Measurements from ENCODE around the gene BLTP3B. TPM values are rescaled to one million over a fixed set of nuclear protein-coding genes. Genes with fewer than 3 reads are reported as not detected.
"Not testable (repeated sequence)": the region's sequence is repeated elsewhere in the genome, so short reads cannot be mapped to it uniquely, and the experiment has no call there.

BLTP3B gene, protein sequence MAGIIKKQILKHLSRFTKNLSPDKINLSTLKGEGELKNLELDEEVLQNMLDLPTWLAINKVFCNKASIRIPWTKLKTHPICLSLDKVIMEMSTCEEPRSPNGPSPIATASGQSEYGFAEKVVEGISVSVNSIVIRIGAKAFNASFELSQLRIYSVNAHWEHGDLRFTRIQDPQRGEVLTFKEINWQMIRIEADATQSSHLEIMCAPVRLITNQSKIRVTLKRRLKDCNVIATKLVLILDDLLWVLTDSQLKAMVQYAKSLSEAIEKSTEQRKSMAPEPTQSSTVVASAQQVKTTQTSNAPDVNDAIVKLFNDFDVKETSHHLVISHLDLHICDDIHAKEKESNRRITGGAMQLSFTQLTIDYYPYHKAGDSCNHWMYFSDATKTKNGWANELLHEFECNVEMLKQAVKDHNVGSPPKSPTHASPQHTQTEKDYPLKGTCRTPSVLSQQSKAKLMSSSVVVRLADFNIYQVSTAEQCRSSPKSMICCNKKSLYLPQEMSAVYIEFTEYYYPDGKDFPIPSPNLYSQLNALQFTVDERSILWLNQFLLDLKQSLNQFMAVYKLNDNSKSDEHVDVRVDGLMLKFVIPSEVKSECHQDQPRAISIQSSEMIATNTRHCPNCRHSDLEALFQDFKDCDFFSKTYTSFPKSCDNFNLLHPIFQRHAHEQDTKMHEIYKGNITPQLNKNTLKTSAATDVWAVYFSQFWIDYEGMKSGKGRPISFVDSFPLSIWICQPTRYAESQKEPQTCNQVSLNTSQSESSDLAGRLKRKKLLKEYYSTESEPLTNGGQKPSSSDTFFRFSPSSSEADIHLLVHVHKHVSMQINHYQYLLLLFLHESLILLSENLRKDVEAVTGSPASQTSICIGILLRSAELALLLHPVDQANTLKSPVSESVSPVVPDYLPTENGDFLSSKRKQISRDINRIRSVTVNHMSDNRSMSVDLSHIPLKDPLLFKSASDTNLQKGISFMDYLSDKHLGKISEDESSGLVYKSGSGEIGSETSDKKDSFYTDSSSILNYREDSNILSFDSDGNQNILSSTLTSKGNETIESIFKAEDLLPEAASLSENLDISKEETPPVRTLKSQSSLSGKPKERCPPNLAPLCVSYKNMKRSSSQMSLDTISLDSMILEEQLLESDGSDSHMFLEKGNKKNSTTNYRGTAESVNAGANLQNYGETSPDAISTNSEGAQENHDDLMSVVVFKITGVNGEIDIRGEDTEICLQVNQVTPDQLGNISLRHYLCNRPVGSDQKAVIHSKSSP (N-terminal part only)
- 12.0 TPM for total RNA-seq
- long read RNA-seq, full-length matches to known transcripts, result 3 of 6 reads
- long read RNA-seq, partial matches to known transcripts, result 2 of 6 reads
- long read RNA-seq, other reads (novel, unspliced or antisense), result 1 of 6 reads

DNA sequence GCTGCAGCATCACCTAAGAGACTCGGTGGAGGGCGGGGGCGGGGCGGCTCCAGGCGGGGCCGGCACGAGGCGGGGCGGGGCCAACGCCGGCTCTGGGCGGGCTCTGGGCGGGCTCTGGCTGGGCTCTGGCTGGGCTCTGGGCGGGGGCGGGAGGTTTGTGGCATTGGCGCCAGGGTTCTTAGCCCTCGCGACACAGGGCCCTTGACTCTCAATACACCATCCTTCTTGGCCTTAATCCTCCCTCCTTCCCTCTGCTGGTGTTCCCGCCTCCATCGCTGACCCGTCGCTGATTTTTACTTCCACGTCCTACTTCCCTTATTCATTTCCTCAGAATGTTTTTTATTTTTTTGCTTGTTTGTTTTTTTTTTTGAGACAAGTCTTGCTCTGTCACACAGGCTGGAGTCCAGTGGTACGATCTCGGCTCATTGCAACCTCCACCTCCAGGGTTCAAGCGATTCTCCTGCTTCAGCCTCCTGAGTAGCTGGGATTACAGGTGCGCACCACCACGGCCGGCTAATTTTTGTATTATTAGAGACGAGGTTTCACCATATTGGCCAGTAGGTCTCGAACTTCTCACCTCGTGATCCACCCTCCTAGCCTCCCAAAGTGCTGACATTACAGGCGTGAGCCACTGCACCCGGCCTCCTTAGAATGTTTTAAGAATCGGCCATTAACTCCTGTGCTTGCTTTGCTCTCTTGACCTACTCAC lies at the start of gene BLTP3B:
TSS of gene BLTP3B (minus strand) at position 24 of the 709 bp plus-strand sequence. CDS start 239 bp downstream, outside the sequence.
- ATAC-seq, result peak; percentile 99

DNA sequence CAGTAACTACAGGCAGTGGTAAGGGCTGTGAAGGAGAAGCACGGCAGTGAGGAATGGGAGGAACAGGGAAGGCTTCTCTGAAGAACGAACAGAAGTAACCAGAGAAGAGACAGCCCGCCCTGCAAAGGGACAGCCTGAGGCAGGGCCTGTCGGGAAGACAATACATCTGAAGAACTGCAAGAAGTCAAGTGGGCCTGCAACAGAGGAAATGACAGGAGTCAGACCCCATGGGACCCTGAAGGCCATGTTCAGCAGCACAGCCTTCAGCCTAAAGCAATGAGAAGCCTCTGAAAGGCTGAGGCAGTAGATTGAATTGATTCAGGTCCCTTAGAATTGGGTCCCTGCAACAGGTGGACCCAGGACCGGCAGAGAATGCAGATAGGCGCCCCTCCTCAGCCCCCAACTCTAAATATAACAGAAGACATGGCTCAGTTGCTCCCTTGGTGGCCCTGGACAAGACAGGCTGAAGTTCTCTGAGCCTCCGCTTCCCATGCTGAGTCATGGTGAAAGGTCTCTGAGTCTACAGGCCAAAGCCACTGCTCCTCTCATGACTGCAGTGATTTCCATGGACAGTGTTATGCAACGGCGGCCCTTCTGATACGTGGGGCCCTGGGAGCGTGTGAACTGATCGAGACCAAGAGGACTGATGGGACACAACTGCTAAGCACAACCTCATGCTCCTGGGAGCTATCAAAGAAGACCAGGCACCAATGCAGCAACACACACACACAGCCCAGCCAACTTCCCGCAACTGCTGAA lies 47.1 kb upstream of the BLTP3B start:
- ATAC-seq, result peak; percentile 51
- intact Hi-C loops (cut with micrococcal nuclease), result no loop called here
- no peak for DNase-seq

More for the DNA sequence above, at the start of gene BLTP3B:
- intact Hi-C loops (cut with micrococcal nuclease), result loop anchor here (10.0 kb wide), 1 partner anchor 82 kb away; no protein-coding TSS in a partner anchor
- peak; percentile 96 for DNase-seq

DNA sequence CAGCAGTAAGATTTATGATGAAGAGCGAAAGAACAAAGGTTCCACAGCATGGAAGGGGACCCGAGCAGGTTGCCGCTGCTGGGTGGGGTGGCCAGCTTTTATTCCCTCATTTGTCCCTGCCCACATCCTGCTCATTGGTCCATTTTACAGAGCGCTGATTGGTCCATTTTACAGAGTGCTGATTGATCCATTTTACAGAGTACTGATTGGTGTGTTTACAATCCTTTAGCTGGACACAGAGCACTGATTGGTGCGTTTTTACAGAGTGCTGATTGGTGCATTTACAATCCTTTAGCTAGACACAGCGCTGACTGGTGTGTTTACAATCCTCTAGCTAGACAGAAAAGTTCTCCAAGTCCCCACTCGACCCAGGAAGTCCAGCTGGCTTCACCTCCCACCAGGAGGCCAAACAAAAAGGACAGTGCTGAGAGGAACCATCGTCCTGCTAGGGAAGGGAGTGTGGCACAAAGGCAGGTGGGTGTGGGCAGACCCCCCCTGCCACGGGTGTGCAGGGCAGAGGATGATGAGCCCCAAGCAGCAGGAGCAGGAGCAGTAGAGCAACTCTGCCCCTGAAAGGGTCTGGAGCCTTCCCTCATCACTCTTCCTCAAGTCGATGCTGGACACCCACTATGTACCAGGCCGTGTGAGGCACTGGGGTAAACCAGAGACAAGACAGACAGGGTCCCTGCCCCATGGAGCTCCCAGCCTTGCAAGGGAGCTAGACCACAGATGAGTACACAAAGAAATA lies 46.4 kb upstream of the BLTP3B start:
- DNase-seq; intact Hi-C loops (cut with micrococcal nuclease): not testable (repeated sequence)

DNA sequence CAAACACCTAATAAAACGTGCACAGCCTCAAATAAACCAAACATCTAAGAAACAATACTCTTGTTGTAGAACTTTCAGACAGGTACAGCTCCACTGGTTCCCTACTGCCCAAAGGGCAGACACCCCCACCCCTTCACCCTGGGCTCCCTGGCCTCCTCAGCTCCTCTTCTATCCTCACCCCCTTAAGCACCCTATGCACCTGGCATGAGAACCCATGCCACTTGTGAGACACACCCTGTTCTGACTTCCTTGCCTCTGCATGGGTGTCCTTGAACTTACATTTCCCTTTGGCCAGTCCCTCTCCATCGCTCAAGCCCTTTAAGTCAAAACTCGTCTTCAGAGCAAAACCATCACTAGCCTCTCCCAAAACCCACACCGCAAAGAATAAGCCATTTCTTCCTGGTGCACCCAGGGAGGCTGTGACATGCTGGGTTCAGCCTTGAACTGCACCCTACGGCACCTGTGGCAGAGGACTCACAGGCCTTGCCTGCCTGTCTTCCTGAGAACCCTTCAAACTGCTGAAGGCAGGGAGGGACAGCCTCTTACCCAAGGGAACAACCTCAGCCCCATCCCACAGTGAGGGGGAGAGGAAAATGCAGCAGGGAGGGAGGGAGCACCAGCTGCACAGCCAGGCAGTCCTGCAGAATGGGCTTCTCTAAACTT lies 45.3 kb upstream of the BLTP3B start:
- intact Hi-C loops (cut with micrococcal nuclease), result no loop called here

More for the DNA sequence above, 46.4 kb upstream of the BLTP3B start:
- not testable (repeated sequence) for ATAC-seq

DNA sequence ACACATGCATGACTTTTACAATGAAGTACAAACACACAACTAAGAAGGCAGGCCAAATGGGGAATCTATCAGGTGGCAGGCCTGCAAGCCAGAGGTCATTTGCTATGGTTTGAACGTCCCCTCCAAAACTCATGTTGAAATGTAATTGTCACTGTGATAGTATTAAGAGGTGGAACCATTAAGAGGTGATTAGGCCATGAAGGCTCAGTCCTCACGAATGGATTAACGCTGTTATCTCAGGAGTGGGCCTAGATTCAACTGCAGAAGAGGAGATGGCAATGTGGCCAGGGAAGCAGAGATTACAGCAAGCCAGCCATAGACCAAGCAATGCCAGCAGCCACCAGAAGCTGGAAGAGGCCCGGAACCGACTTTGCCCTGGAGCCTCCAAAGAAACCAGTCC lies 44.4 kb upstream of the BLTP3B start:
- intact Hi-C loops (cut with micrococcal nuclease), result no loop called here
- DNase-seq (no peak), ATAC-seq (peak; percentile 65)

More for the DNA sequence above, 45.3 kb upstream of the BLTP3B start:
- DNase-seq, result no peak
- no peak for ATAC-seq

DNA sequence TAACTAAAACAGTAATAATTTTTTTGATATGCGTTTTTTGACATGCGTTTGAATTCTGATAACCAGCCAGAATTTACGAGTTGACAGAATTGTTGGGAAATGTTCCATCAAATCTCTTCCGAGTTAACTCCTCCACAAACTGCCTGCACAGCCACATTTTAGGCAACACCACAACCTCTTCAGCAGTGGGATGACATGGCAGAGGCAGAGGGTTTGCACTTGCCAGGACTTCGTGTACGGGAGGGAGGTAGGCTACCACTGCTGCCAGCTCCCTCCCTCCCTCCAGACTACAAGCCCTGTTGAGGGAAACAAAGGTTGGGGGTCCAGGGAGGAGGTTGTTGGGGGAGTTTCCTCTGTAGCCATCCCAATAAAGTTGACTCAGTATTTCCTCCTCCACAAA lies 43.4 kb upstream of the BLTP3B start:
- DNase-seq (no peak), ATAC-seq (peak; percentile 42)
- intact Hi-C loops (cut with micrococcal nuclease), result no loop called here

DNA sequence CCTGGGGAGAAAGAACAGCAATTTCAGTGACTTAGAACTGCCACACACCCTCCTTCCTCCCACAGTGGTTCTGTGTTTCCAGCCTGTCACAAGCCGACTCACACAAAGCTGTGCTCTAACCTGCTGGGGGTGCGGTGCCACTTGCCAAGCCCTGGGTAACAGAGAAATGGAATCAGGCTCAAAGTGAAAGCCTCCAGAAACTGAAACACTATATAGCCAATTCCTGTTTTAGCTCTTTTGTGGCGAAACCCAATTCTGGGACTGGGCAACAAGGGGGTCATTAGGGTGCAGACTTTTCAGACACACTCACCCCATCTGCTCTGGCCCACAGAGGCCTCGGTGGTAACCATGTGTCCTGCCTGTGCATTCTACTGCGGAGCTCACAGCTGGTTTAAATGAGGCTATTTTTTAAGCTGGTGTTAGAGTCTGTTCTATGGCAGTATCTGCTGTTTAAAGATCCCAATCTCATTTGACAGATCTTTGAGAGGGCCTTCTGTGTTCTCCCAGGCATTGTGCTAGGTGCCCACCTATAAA lies 42.8 kb upstream of the BLTP3B start:
- ATAC-seq, result peak; percentile 24
- intact Hi-C loops (cut with micrococcal nuclease), result no loop called here
- no peak for DNase-seq

DNA sequence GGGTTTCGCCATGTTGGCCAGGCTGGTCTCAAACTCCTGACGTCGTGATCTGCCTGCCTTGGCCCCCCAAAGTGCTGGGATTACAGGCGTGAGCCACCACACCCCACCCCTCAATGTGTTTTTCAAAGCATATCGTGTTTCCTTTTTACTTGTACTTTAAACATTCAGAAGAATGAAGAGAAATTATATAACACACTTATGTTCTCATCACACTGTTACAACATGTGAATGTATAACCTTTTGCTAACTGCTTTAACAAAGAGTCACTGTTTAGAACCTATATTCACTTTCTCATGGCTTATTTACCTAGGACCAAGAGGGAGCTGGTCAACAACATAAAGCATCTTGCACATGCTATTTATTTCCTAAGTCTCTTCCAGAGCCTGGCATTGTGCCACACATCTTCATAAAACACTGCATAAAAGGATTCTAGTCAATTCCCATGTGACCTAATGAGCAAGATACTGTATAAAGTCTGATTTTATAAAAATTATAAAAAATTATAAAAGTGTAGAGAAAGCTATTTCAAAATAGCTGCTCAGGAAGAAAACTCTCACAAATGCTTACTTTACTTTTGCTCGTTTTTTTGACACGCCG lies 42.0 kb upstream of the BLTP3B start:
- intact Hi-C loops (cut with micrococcal nuclease), result no loop called here

DNA sequence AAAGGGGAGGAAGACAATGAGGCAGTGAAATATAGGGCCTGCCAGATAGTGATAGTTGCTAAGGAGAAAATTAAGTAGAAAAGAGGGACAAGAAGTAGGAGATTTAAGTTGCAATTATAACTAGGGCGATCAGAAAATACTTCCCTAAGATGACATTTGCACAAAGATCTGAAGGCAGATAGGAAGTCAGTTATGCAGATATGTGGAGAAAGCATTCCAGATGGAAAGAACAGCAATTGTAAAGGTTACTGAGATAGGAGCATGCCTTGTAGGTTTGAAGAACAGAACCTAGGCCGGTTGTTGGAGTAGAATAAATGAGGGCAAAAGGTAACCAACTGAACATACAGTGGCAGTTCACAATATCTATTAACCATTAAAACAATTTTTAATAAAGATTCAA lies 36.6 kb upstream of the BLTP3B start:
- DNase-seq, result no peak
- intact Hi-C loops (cut with micrococcal nuclease), result no loop called here
- no peak for ATAC-seq

More for the DNA sequence above, 42.0 kb upstream of the BLTP3B start:
- no peak for DNase-seq
- no peak for ATAC-seq

DNA sequence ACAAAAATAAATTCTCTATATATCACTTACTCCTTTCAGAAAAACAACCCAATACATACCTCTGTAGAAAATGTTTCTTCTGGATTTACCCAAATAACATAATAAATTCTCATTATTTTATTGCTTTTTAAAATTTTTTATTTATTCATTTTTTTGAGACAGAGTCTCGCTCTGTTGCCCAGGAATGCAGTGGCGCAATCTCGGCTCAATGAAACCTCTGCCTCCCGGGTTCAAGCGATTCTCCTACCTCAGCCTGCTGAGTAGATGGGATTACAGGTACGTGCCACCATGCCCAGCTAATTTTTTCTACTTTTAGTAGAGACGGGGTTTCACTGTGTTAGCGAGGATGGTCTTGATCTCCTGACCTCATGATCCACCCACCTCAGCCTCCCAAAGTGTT lies 33.8 kb upstream of the BLTP3B start:
- ATAC-seq; intact Hi-C loops (cut with micrococcal nuclease): not testable (repeated sequence)

DNA sequence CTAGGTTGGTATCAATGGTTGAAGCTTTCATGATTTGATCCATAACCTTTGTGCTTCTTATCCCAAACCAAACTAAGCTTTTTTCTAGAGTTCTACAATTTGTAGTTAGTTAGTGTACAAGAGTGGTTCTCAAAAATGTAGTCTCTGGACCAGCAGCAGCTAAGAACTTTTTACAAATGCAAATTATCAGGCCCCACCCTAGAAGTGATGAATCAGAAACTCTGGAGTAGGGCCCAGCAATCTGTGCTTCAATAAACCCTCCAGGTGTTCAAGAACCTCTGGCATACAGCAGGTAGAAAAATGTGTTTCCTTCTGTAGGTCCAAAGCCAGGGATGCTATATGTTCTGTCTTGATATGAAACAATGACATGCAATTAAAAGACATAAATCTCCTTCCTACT lies 31.8 kb upstream of the BLTP3B start:
- no peak for ATAC-seq
- intact Hi-C loops (cut with micrococcal nuclease), result no loop called here

More for the DNA sequence above, 33.8 kb upstream of the BLTP3B start:
- DNase-seq, result not testable (repeated sequence)

DNA sequence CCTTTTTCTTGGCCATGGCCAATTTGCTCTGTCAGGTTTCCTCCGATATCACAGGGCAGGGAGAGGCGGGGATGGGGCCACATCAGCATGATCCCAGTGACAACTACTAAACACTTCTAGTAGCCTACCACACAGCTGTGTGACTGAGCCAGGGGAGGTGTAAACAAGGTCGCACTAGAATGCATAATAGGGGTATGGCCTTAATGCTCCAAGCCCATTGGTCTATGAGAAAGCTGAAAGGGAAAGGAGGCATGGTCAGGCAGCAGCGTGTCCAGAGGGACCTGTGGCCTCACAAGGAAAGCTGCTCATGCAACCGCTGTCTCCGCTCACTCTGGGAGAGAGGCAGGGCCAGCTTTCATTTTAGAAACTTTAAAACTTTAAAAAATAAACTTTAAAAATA lies 30.4 kb upstream of the BLTP3B start:
- ATAC-seq, result no peak
- intact Hi-C loops (cut with micrococcal nuclease), result no loop called here
- DNase-seq, result no peak

More for the DNA sequence above, 31.8 kb upstream of the BLTP3B start:
- no peak for DNase-seq

DNA sequence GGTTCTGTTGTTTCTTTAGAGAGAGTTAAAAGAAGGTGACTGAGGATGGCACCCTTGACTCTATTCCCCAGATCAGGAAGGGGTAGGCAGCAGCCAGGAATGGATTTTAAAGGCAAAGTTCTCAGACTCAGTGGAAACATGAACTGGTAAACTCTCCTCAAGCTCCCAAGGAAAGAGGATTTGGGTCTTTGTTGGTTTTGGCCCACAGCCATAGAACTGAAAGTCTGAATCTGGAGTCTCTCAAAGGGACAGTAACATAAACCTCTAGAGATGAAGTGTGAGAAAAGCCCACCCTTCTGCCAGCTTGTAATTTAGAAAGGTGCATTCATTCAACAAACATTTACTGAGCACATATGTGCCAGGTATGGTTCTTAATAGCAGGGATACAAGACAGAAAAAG lies 28.6 kb upstream of the BLTP3B start:
- intact Hi-C loops (cut with micrococcal nuclease), result no loop called here
- no peak for ATAC-seq
- no peak for DNase-seq

DNA sequence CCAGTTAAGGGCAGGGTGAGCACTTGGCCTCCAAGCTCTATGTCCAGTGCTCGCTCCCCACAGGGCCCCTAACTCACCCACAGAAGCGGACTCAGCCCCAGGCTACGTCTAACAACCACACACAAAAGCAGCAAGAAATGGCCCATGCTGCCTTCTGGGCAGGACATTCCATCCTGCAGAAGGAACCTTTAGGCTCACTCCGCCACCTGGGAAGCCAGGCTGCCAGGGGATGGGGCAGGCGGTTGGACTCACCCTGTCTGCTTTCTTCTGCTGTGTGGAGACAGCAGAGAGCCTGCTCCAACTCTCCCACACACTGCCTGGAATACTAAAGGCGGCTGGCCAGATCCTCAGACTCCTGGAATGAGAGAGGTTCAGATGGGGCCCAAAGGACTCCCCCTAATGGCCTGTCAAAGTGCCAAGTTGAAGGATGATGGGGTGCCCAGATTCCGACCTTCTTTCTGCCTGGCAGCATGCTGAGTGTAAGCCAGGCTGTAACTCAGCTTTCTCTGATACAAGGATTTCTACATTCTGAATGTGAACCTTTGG lies 27.7 kb upstream of the BLTP3B start:
- DNase-seq, result no peak
- intact Hi-C loops (cut with micrococcal nuclease), result no loop called here
- no peak for ATAC-seq

DNA sequence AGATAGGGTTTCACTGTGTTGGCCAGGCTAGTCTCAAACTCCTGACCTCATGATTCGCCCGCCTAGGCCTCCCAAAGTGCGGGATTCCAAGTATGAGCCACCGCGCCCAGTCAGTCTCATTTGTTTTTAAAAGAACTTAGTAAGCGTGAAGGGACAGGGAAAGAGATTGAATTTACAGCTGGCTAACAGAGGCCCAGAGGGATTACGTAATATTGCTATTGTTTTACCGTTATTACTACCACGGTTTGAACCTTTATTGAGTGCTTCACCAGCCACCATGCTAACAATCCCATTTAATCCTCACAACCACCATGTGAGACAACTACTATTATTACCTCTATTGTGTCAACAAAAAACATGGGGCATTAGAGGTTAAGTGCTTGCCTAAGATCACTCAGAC lies 26.7 kb upstream of the BLTP3B start:
- ATAC-seq (no peak), DNase-seq (no peak)
- intact Hi-C loops (cut with micrococcal nuclease), result no loop called here

DNA sequence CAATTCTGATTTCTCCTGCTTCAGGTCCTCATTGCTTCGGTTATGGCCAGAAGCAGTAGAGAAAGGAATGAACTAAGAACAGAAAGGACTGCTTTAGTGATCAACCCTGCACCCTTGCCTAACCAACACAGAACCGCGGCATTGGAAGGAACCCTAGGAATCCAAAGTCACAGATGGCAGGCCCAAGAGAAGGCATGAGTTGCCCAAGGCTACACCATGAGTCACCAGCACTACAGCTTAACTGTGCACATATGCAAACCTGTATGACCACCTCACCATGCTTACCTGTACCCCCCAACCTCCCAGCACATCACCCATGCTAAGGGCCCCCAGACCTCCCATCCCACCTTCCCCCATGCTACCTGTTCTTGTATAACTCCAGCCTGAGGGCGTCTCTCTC lies 25.9 kb upstream of the BLTP3B start:
- intact Hi-C loops (cut with micrococcal nuclease), result no loop called here
- DNase-seq (no peak), ATAC-seq (no peak)

All from left ventricle myocardium superior (tissue), 1 donor.